GM12878 (cell line): ENCODE data around the gene PLXNB2.

ENCODE experiments used
- JUNB ChIP-seq: IDR thresholded peaks from 2 replicates; pipeline ENCODE4 v1.6.1; 2016; ENCODE audit warnings: antibody characterized with exemption, mild to moderate bottlenecking
- NRF1 ChIP-seq: conservative IDR thresholded peaks from 2 replicates; pipeline ENCODE4 v1.6.1; 2011; ENCODE audit warnings: mild to moderate bottlenecking, low read depth, low read length, improper control_type of control experiment
- POLR2A ChIP-seq: IDR thresholded peaks from 2 replicates; pipeline ENCODE4 v1.6.1; 2011; ENCODE audit warnings: low read depth, mild to moderate bottlenecking, low read length
- POLR2AphosphoS5 ChIP-seq: IDR thresholded peaks from 2 replicates; pipeline ENCODE4 v1.6.1; 2011; ENCODE audit warnings: mild to moderate bottlenecking, low read length, inconsistent platforms
- RAD21 ChIP-seq: IDR thresholded peaks from 2 replicates; pipeline ENCODE4 v1.6.1; 2011; ENCODE audit warnings: mild to moderate bottlenecking, low read depth, low read length, moderate library complexity; ENCODE audit not compliant: insufficient read depth
- RCOR1 ChIP-seq: conservative IDR thresholded peaks from 2 replicates; pipeline ENCODE4 v1.6.1; 2012; ENCODE audit warnings: low read depth, low read length, improper control_type of control experiment
- ZNF217 ChIP-seq: fragments of 450-650 bp; IDR thresholded peaks from 2 replicates; pipeline ENCODE4 v1.6.1; 2017; ENCODE audit warnings: antibody characterized with exemption, mild to moderate bottlenecking
- ZNF384 ChIP-seq: IDR thresholded peaks from 2 replicates; pipeline ENCODE4 v1.6.1; 2012; ENCODE audit warnings: low read depth, mild to moderate bottlenecking, low read length, improper control_type of control experiment, borderline replicate concordance
- TF ChIP-seq, protein P1 (sequence below), 3 experiments: IDR thresholded peaks in 2 of 3; conservative IDR thresholded peaks in 1 of 3; 2 replicates each; pipeline ENCODE4 v1.5.1; 2011; ENCODE audit warnings: low read depth in 3 of 3, low read length in 3 of 3, mild to moderate bottlenecking in 3 of 3, control low read depth in 2 of 3, moderate library complexity in 2 of 3, inconsistent platforms in 1 of 3, mixed read lengths in 1 of 3; ENCODE audit not compliant: control insufficient read depth in 2 of 3, insufficient read depth in 1 of 3; ENCODE audit errors: extremely low read depth in 1 of 3

DNA sequence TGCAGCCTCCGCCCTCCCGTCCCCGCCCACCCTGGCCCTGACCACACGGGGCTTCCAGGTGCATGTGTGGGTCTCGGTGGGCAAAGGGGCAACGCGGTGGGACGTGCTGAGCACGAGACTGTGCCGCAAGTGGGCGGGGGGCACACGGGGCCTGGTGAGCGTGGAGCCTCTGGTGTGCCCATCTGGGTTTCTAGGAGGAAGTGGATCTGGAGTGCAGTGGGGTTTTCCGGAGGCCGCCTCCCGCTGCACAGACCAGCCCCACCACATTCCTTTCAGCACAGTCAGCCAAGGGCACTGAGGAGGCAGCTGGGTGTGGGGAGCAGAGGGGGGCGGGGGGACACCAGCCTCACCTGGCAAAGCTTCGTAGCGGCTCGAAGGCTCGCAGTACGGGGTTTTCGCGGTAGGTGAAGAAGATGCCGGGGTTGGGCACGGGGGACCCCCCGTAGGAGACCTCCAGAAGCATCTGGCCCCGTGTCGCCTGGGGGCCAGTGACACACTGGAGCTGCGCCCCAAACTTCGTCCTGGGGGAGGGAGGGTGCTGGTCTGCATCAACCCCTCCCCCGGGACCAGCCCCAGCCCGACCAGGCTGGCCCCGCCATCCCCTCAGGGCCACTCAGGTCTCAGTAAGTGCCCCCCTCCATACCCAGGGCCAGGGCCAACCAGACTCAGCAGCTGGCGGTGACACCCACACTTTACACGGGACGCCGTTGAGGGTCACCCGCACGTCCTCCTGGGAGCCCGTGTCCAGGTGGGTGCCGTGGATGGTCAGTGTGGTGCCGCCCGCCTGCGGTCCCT lies 24.9 kb downstream of the PLXNB2 start:
- TF ChIP-seq RAD21 (no peak), RCOR1 (no peak), JUNB (no peak), POLR2A (no peak), NRF1 (no peak), ZNF384 (no peak), ZNF217 (no peak), POLR2AphosphoS5 (no peak)
- TF ChIP-seq, protein P1, sequence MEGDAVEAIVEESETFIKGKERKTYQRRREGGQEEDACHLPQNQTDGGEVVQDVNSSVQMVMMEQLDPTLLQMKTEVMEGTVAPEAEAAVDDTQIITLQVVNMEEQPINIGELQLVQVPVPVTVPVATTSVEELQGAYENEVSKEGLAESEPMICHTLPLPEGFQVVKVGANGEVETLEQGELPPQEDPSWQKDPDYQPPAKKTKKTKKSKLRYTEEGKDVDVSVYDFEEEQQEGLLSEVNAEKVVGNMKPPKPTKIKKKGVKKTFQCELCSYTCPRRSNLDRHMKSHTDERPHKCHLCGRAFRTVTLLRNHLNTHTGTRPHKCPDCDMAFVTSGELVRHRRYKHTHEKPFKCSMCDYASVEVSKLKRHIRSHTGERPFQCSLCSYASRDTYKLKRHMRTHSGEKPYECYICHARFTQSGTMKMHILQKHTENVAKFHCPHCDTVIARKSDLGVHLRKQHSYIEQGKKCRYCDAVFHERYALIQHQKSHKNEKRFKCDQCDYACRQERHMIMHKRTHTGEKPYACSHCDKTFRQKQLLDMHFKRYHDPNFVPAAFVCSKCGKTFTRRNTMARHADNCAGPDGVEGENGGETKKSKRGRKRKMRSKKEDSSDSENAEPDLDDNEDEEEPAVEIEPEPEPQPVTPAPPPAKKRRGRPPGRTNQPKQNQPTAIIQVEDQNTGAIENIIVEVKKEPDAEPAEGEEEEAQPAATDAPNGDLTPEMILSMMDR (IDR thresholded peaks at IDR 0.05 in 2 of 3, conservative IDR thresholded peaks at IDR 0.05 in 1 of 3; ENCODE audit: control insufficient read depth in 2 of 3, extremely low read depth in 1 of 3, insufficient read depth in 1 of 3, low read depth in 3 of 3, low read length in 3 of 3), result no peak
